HG03060 (cell line): ENCODE measurements around the gene GLRX.
A peak's percentile ranks its signal among the peaks of the same experiment; 100 is the strongest.

Experiments used
- ATAC-seq: cut with Tn5 transposase; IDR thresholded peaks from one replicate; pipeline ENCODE4 v1.9.1; 2021; ENCODE audit warnings: low read depth, moderate number of reproducible peaks; ENCODE audit not compliant: unreplicated experiment

The GLRX gene

DNA sequence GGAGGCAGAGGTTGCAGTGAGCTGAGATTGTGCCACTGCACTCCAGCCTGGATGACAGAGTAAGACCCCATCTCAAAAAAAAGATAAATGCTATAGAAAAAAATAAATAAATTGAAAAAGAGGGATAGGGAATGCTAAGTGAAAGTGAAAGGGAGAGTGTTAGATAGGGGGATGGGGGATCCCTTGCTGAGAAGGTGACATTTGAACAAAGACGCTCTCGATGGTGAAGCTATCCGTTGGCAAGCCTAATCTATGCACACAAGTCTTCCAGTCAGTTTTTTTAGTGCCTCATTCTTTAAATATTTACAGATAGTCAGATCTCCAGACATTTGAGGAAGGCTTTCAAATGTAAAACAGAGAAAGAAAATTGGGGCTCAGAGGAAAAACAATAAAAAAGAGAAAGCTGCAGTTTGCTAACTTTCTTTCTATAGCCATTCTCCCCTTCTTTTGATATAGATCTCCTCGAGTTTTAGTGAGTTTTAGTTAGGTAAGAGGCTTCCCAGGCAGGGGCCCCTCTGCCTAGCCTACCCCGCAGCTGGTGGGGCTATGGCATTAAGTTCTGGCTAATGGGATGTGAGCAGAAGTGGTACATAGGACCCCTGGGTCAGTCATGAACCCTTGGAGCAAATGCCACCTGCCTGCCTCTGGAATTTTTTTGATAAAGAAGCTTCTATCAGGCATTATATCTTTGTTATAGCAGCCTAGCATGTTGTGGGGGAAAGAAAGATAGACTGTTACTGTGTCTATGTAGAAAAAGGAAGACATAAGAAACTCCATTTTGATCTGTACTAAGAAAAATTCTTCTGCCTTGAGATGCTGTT, 12.0 kb downstream of the GLRX start:
- ATAC-seq: no peak

DNA sequence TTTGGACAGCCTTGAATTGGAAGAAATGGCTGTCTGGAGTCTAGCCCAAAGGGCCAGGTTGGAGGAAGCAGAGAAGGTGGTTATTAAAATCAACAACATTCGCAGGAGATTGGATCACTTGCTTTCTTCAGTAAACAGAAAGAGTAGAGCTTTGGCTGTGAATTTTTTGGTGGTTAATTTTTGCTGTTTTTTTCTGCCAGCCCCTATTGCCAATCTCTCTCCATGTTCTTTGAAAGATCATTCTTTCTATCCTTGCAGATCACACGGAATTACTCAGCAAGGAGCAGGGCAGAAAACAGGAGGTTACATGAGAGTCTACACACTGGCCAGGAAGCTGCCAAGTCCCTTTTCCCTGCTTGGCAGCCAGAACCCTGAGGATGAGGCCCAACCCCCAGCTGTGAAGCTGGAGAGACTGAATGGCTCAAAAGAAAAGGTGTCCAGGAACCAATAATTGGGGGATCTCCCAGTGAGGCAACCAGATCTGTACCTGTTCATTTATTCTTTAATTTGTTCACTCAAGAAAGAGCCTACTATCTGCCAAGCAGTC, 13.0 kb downstream of the GLRX start:
- ATAC-seq: no peak

DNA sequence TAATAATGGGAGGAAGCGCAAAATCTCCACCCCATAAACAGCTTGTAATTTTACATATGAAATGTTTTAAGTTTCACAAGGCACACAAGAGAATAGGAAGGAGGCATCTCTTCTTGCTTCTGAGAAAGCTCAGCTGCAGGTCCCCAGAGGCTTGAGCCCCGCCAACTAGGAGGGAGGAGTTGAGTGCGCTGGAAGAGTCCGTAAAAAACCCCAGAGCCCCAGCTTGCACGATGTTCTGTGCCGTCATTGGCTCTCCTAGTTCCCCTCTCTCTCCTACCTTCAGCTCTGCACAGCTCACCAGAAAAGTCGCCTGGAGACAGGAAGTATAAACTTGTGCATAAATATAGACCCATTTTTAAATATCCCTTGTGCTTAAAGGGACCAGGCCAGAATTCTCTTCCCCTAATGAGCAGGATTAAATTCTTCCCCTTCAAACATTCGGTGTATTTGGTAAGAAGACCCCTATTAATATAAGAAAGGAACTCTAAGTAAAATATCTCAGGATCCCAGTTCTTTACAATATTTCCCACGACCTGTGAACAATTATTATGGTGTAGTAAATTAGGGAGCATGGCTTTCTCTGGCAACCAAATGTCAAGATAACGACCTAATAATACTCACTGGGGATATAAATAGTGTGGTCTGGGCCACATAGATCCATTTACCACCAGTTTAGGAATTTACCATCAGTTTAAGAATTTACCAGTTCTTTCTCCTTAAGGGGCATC, 13.7 kb downstream of the GLRX start:
- peak; percentile 99 for ATAC-seq

DNA sequence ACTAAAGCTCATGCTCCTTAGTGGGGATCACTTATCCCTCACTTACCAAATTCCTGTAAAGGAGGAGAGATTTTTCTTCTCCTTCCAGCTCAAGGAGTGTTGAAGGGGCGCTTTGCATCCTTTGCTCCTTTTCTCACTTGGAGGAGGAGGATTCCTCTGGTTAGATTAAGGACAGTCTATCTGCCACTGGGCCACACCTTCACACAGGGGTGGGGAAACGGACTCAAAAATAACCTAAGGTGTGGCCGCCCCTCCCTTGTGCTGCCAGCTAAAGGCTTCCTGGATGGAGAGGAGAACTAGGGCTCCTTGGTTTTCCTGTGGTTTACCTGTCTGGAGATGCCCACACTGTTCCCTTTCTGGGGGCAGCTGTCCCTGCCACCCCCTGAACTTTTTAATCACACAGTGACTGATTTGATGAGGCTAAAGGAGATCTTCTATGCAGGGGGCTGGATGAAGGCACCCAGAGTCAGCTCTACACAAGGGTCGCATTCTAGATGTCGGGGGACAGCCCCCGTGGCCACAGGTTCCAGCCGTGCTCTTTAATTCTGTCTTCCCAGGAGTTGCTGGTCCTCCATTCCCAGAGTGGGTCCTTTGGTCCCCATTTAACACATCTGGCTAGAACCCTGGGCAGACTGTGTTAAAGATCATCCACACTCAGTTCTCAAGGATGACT, 14.4 kb downstream of the GLRX start:
- ATAC-seq: no peak

DNA sequence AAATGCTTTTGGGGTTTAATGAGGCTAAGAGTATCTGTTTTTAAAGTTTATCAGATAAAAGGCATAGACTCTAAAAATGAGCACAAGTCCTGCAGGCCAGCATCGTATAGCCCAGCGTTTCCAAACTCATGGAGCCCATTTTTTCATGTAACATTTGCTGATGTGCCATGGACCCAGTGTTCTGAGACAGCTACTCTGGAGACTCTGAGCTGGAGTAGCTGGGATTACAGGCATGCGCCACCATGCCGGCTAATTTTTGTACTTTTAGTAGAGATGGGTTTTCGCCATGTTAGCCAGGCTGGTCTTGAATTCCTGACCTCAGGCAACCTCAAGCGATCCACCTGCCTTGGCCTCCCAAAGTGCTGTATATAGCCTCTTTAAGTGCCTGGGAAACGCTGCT, 15.8 kb downstream of the GLRX start:
- ATAC-seq: no peak

DNA sequence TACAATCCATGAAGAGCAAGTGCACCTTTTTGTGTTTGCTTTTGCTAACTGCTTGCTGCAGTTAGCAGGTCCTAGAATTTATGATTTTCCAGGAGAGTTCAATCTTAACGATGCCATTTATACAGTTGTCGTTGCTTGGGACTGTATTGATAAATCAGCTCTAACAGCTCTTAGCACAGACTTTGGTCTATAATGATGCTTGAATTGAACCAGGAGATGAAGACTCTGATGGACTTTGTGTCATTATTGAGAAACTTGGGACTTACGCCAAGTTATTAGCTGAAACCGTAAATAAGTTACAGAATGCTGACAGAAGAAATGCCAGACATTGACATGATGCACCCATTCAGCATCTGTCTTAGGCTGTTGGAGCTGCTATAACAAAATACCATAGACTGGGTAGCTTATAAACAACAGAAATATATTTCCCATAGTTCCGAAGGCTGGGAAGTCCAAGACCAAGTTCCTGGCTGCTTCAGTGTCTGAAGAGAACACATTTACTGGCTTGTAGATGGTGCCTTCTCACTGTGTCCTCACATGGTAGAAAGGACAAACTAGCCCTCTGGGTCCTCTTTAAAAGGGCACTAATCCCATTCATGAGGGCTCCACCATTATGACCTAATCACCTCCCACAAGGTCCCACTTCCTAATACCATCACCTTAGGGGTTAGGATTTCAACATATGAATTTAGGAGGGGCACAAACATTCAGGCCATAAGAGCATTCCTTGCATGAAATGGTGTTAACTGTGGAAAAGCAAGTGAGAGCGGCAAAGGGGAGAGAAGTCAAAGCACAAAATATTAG, 17.6 kb downstream of the GLRX start:
- no peak for ATAC-seq

DNA sequence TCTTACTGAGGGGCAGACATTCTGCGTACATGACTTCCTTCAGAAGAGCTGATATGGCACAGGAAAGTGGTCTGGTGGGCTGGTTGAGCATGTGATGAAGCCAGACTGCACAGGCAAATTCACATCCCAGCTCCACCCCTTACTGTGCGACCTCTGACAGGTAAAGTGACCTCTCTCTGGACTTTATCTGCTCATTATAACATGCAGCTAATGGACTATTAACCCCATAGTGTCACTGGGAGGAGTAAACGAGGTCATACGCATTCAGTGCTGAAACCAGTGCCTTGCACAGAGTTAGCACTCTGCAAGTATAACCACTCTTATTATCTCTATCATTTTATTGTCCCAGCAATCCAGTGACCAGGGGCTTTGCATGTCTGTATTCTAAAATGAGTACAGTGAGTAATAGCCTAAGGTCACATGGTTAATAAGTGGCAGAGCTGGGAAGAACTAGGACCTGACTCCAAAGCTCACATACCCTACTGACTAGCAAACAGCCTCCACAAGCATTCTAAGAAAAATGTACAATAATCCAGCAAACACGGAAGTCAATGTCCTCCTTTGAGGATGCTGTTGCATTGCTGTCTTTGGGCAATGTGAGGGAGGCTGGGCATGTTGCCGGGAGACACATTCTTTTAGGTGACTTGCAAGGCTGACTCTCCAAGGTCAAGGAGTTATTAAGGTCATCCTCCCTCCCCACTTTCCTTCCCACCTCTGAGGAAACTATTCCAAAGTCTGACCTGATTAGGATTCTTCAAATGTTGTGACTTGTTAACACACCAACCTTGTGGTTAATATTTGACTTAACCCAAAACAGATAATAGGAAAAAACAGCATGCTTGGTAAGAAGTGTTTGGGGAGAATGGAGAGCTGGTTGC, 19.0 kb downstream of the GLRX start:
- no peak for ATAC-seq

DNA sequence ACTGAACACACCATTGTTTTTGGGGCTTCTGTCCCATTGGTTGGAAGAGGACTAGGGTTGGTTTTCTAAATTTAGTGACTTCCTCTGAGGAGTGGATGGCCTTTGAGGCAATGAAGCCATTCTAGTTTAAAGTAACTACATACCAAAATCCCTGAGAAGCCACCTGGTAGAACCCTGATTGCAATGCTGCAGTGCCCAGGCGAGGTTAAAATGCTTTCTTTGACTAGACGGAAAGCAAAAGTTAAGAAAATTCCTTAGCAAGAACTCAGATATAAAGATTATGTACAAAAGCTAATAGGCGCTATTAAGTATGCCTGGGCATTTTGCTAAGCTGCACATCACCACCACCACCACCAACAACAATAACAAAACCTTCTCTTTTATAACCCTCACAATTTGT, 20.6 kb downstream of the GLRX start:
- no peak for ATAC-seq

DNA sequence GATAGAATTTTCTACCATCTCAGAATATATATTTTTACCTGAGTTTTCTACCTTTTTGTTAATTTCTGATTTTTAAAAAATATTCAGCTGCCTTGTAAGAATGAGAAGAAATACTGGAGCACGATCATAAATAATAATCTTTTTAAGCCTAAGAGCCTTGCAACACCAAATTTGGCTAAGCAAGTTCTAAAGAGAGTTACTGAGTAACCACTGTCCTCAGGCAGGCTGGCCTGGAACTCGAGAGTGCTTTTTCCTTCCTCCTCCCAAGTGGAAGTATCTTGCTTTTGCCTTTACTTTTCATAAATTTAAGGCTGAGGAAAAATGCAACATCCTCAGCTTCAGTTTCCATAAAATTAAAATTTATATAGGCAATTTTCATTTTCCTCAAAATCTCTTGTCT, 21.0 kb downstream of the GLRX start:
- no peak for ATAC-seq

DNA sequence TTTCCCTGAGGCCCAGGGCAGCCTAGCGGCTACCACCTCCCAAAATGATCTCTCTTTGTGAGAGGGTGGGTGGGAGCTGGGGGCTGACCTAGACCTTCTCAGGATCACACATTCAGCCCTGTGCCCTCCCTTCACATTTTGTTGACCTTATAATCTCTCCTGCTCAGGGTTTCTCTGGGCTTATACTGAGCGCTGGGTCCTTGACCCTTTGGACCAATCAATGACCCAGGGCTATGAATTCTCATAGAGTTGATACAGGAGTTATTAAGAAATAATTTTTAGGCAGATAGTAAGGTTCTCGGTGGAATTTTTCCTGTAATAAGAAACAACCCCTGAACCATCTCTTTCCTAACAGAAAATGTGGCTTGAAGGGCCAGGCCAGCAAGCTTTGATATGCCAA, 22.0 kb downstream of the GLRX start:
- no peak for ATAC-seq

DNA sequence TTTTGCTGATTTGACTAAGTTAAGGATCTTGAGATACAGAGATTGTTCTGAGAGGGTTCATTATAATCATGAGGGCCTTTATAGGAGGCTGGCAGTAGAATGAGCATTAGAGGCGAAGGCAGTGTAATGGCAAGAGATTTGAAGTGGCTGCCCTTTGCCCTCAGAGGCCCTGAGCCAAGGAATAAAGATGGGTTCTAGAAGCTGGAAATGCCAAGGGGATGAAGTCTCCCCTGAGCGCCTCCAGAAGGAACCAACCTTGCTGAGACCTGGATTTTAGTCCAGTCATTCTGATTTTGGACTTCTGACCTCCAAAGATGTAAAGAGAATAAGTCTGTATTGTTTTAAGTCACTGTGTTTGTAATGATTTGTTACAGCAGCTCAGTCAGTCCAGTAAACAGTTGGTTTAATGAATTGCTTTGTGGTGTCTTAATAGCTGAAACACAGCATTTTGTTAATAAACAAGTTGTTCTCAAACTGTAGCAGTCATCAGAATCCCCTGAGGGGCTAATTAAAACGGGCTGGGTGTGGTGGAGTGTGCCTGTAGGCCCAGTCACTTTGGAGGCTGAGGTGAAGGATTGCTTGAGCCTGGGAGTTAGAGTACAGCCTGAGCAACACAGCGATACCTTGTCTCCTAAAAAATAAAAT, 23.2 kb downstream of the GLRX start:
- no peak for ATAC-seq

DNA sequence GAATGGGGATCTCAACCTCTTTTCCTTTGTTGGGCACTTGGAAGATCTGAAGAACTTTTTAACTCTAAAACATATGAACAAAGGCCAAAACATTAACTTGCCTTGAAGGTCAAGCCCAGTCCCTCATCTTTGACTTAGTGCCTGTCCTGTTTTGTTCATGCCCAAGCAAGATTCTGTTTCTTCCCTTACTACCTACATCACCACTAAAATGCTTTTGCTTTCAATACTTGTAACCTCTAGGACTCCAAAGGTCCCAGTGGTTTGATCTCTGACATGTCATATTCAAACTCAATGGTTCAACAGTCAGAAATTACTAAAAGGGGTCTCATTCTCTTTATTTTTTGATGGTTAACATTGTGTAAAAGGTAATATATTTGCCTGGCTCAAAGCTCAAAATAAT, 24.0 kb downstream of the GLRX start:
- ATAC-seq: no peak

DNA sequence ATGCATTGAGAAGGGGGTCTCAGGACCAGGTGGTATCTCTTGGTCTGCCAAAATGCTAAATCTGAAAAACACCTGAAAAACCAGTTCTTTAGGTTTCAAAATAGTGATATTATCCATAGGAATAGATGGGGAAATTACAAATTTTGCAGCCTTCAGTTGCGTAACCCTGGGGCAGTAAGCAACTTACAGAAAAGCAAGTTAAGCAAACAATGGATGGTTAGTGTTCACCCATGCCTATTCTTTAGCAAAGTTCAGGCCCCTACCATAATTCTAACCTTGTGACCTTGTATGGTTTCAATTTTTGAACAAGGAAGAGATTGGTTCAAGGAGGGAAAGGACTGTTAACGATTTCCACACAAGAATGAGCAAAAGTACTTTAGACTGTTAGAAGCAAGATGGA, 24.5 kb downstream of the GLRX start:
- ATAC-seq: no peak

DNA sequence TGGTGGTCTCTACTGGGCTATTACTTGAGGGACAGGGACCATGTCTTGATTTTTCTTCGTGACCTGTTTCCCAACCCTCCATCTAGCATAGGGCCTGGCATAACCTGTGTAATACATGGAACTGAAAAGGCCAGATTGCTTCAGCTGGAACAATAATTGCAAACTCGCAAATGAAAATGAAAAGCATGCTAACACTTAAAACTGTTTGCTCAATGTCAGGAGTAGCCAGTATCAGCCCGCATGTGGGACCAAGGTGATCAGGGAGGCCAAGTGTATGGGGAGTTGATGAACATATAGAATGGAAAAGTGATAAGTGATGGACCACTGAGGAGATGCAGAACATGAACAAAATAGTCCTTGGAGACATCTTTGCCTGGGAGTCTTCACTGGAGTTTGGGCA, 25.2 kb downstream of the GLRX start:
- no peak for ATAC-seq

DNA sequence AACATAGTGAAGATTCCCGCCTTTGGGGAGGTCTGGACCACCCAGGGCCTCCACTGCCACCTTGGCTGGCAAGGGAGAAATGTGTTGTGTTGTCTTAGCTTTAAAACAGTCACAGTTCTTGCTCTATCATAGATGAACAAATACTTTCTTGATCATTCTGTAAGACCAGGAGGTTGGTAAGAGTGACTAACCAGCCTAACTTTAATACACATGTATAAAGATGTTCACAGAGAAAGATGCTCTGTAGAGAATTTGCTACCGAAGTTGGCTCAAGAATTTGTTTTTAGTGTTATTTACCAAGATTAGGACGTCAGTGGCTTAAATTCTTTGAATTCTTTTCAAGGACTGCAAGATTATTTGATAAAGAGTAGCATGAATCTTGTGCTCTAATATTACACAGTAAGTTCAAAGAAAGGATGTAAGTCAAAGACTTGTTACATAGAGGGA, 28.4 kb downstream of the GLRX start:
- ATAC-seq: no peak

DNA sequence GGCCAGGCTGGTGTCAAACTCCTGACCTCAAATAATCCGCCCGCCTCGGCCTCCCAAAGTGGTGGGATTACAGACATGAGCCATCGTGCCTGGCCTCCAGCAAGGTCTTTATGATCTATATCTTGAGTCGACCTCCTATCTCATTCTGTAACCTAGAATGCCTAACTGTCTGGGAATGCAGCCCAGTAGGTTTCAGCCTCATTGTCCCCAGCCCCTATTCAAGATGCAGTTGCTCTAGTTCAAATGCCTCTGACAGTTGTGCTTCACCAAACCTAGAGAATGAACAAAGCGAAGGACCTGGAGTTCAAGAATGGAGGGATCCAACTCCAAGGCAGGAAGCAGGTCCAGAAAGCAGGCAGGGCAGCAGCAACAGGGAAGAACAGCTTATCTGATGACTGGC, 30.8 kb downstream of the GLRX start:
- ATAC-seq: no peak

DNA sequence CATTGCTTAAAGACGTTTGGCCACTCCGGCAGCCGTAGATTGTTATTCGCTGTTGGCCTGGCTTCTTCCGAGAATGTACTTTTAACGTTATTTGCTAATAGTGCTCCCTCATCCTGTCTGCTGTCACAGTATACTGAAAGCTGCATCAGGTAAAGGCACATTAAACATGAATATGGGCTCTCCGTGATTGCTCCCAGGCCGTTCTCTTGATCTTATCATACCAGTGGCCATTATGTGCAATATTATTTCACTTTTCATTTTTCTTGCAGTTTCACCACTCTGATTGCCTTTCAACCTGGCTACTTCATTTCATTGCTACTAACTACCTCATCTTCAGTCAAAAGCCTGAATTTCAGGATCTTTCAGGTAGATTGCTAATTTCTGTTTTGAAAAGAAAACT, 34.0 kb downstream of the GLRX start:
- no peak for ATAC-seq

DNA sequence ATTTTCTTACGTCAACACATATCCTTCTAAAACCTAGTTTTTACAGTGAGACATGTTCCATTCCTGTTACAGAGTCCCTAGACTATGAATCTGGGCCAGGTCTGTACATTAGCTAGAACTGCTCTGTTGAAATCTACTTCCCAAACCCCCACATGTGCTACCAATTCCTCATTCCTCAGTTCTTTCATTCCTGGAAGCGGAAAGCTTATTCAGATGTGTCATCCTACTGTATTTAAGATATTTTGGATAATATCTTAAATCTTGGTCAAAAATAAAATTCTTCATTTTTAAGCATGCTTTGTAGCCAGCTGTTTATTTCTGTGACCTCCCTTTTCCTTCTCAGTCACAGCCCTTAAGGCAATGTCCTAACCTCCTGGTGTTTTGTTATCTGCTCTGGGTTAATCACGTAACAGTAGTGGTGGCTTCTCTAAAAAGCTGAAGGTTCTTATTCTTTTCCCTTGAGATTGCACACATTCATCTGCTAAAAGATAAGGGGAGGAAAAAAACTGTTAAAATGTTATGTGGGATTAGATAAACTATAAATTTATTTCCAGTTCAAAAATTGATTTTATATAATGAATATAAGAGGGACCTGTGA, 35.6 kb downstream of the GLRX start:
- ATAC-seq: no peak
